Ascending aorta (tissue), 2 donors: Measurements from ENCODE around the gene HES5. TPM values are rescaled to one million over a fixed set of nuclear protein-coding genes. Genes with fewer than 3 reads are reported as not detected.
"Not testable (repeated sequence)": the region's sequence is repeated elsewhere in the genome, so short reads cannot be mapped to it uniquely, and the experiment has no call there.

Source experiments
- DNase-seq, 2 donors: peaks; one replicate each; pipeline ENCODE4 v3.0.0-alpha.2; 2019; ENCODE audit warnings: low spot score in 2 of 2
- H3K27ac ChIP-seq, 2 donors: fragments of 200-600 bp; sonication (generic); one replicate each; pipeline ENCODE4 v1.5.1; 2016 to 2017; ENCODE audit warnings: mild to moderate bottlenecking in 1 of 2
- H3K27me3 ChIP-seq: fragments of 200-600 bp; sonication (generic); one replicate; pipeline ENCODE4 v1.5.1; 2017
- H3K36me3 ChIP-seq, 2 donors: fragments of 200-600 bp; sonication (generic); one replicate each; pipeline ENCODE4 v1.5.1; 2016
- H3K4me1 ChIP-seq, 2 donors: fragments of 200-600 bp; sonication (generic); one replicate each; pipeline ENCODE4 v1.5.1; 2016 to 2017; ENCODE audit warnings: mild to moderate bottlenecking in 1 of 2
- H3K4me3 ChIP-seq, 2 donors: fragments of 200-600 bp; sonication (generic); one replicate each; pipeline ENCODE4 v1.5.1; 2016 to 2017; ENCODE audit warnings: mild to moderate bottlenecking in 1 of 2
- H3K9me3 ChIP-seq, 2 donors: fragments of 200-600 bp; sonication (generic); one replicate each; pipeline ENCODE4 v1.5.1; 2016
- CTCF ChIP-seq, 3 experiments: fragments of 200-600 bp in 2 of 3; fragments of 450-650 bp in 1 of 3; sonication (generic) in 2 of 3; IDR thresholded peaks; one replicate each; pipeline ENCODE4 v1.5.1; 2016 to 2019; ENCODE audit warnings: antibody characterized with exemption in 3 of 3, mild to moderate bottlenecking in 1 of 3, moderate library complexity in 1 of 3
- intact Hi-C: fragments of 100-400 bp; cut with DNase I; formaldehyde crosslinking; loops from one replicate; pipeline ENCODE4 v1.15.1; 2023
- total RNA-seq: library from RNA; depleted of rRNA; stranded (reverse); fragments of >200 nt; gene quantifications from one replicate; pipeline ENCODE4 v1.1.0, GENCODE V29; 2016

The HES5 gene
- total RNA-seq, 1 donor from 2014 or later: not detected

GRCh38 chr1:2555634-2556276, 25.7 kb upstream of the HES5 start:
- peak; percentile 78 to 90 for DNase-seq
- peaks cover 0 to 4% of the 10 kb centered on the region in 2 donors for H3K36me3 ChIP-seq
- peak overlapping the region; percentile 69 to 83 for H3K27ac ChIP-seq
- no peak for TF ChIP-seq CTCF (IDR thresholded peaks at IDR 0.05)
- H3K4me1 ChIP-seq: peaks cover 0 to 16% of the 10 kb centered on the region in 2 donors
- intact Hi-C loops: no loop called here
- H3K9me3 ChIP-seq: no peaks in the 10 kb centered on the region
- no peaks in the 10 kb centered on the region for H3K27me3 ChIP-seq
- peak overlapping the region; percentile 71 to 72 for H3K4me3 ChIP-seq

- H3K36me3 ChIP-seq: peaks cover 0 to under 1% of the 10 kb centered on the region in 2 donors
- peak in 1 of 2 donors; percentile 63 for DNase-seq
- H3K27ac ChIP-seq: peak overlapping the region; percentile 69 to 83
- H3K9me3 ChIP-seq: no peaks in the 10 kb centered on the region
- peak overlapping the region in 1 of 2 donors; percentile 72 for H3K4me3 ChIP-seq
- no peaks in the 10 kb centered on the region for H3K27me3 ChIP-seq
- peaks cover 0 to 16% of the 10 kb centered on the region in 2 donors for H3K4me1 ChIP-seq
- TF ChIP-seq CTCF (IDR thresholded peaks at IDR 0.05): no peak
- intact Hi-C loops: no loop called here
Measured at GRCh38 chr1:2554621-2555387, 24.7 kb upstream of the HES5 start.

GRCh38 chr1:2553871-2554620, 24.0 kb upstream of the HES5 start:
- TF ChIP-seq CTCF (IDR thresholded peaks at IDR 0.05): no peak
- Histone ChIP-seq H3K4me1 (peaks cover 3 to 20% of the 10 kb centered on the region in 2 donors), H3K36me3 (no peaks in the 10 kb centered on the region), H3K27ac (no peak overlapping the region), H3K4me3 (no peak overlapping the region), H3K9me3 (no peaks in the 10 kb centered on the region), H3K27me3 (no peaks in the 10 kb centered on the region)
- no peak for DNase-seq
- intact Hi-C loops: no loop called here

GRCh38 chr1:2553076-2553475, 23.0 kb upstream of the HES5 start:
- H3K36me3 ChIP-seq, H3K4me3 ChIP-seq, H3K27ac ChIP-seq, H3K9me3 ChIP-seq, DNase-seq, intact Hi-C loops, H3K27me3 ChIP-seq: not testable (repeated sequence)
- H3K4me1 ChIP-seq: peaks cover 5 to 27% of the 10 kb centered on the region in 2 donors

- Histone ChIP-seq H3K4me3 (no peak overlapping the region), H3K9me3 (no peaks in the 10 kb centered on the region), H3K36me3 (no peaks in the 10 kb centered on the region), H3K4me1 (peaks cover 8 to 34% of the 10 kb centered on the region in 2 donors), H3K27me3 (no peaks in the 10 kb centered on the region), H3K27ac (no peak overlapping the region)
- TF ChIP-seq CTCF (IDR thresholded peaks at IDR 0.05): no peak
- DNase-seq: no peak
- intact Hi-C loops: no loop called here
Measured at GRCh38 chr1:2552189-2552588, 22.1 kb upstream of the HES5 start.

GRCh38 chr1:2551544-2551943, 21.5 kb upstream of the HES5 start:
- intact Hi-C loops, H3K4me3 ChIP-seq, H3K9me3 ChIP-seq, DNase-seq, H3K36me3 ChIP-seq, H3K27ac ChIP-seq, H3K27me3 ChIP-seq: not testable (repeated sequence)
- peaks cover 11 to 33% of the 10 kb centered on the region in 2 donors for H3K4me1 ChIP-seq

- H3K27ac ChIP-seq, H3K4me3 ChIP-seq, H3K36me3 ChIP-seq, DNase-seq, H3K27me3 ChIP-seq, intact Hi-C loops, H3K9me3 ChIP-seq: not testable (repeated sequence)
- peaks cover 13 to 34% of the 10 kb centered on the region in 2 donors for H3K4me1 ChIP-seq
Measured at GRCh38 chr1:2550309-2550861, 20.3 kb upstream of the HES5 start.

GRCh38 chr1:2549367-2550029, 19.4 kb upstream of the HES5 start:
- H3K27me3 ChIP-seq, H3K36me3 ChIP-seq, DNase-seq, H3K9me3 ChIP-seq, intact Hi-C loops: not testable (repeated sequence)
- H3K4me3 ChIP-seq: peak overlapping the region; percentile 38 to 49
- H3K27ac ChIP-seq: peak overlapping the region; percentile 92 to 95
- peaks cover 13 to 31% of the 10 kb centered on the region in 2 donors for H3K4me1 ChIP-seq
